MCF 10A (cell line): ENCODE data around the gene UGGT2. TPM values are rescaled to one million over a fixed set of nuclear protein-coding genes. Genes with fewer than 3 reads are reported as not detected.
"Not testable (repeated sequence)": the region's sequence is repeated elsewhere in the genome, so short reads cannot be mapped to it uniquely, and the experiment has no call there.

ENCODE experiments used
- BruUV-seq: library from RNA; stranded (reverse); fragments of 400-500 nt; replicated peaks from 2 replicates; lab custom pipeline; 2021; lab: Mats Ljungman, UMichigan
- CTCF ChIA-PET: fragments of 300-600 bp; sonication (Branson Sonifier 250); formaldehyde crosslinking; extraction: SDS; loops from one replicate; lab custom pipeline; 2021; ENCODE audit warnings: antibody characterized with exemption, inconsistent platforms; lab: Yijun Ruan, JAX
- POLR2A ChIA-PET: fragments of 300-600, 350-650 bp; sonication (Branson Sonifier 250); formaldehyde crosslinking; extraction: SDS; loops from one replicate; lab custom pipeline; 2020; ENCODE audit warnings: antibody characterized with exemption, inconsistent platforms; lab: Yijun Ruan, JAX
- DNase-seq: peaks from one replicate; pipeline ENCODE4 v3.0.0-alpha.2; 2018; ENCODE audit not compliant: unreplicated experiment
- H3K27ac Mint-ChIP-seq: one replicate; pipeline ENCODE4 v1.8.0; 2022; ENCODE audit warnings: mild to moderate bottlenecking, low read depth, mixed read lengths; ENCODE audit not compliant: unreplicated experiment
- H3K27me3 Mint-ChIP-seq: one replicate; pipeline ENCODE4 v1.8.0; 2022; ENCODE audit warnings: mixed read lengths; ENCODE audit not compliant: insufficient read depth, unreplicated experiment
- H3K36me3 Mint-ChIP-seq: one replicate; pipeline ENCODE4 v1.8.0; 2022; ENCODE audit warnings: mild to moderate bottlenecking, moderate library complexity, mixed read lengths; ENCODE audit not compliant: insufficient read depth, unreplicated experiment
- H3K4me1 Mint-ChIP-seq: one replicate; pipeline ENCODE4 v1.8.0; 2022; ENCODE audit warnings: mixed read lengths; ENCODE audit not compliant: insufficient read depth, unreplicated experiment
- H3K4me3 Mint-ChIP-seq: one replicate; pipeline ENCODE4 v1.8.0; 2022; ENCODE audit warnings: mild to moderate bottlenecking, moderate library complexity, mixed read lengths; ENCODE audit not compliant: unreplicated experiment
- H3K9me3 Mint-ChIP-seq: one replicate; pipeline ENCODE4 v1.8.0; 2022; ENCODE audit warnings: mixed read lengths; ENCODE audit not compliant: unreplicated experiment
- intact Hi-C: fragments of 100-400 bp; cut with micrococcal nuclease; formaldehyde crosslinking; loops from 2 replicates; pipeline ENCODE4 v1.14.1; 2022
- total RNA-seq: library from RNA; stranded (reverse); gene quantifications from 2 replicates; pipeline ENCODE4 v1.2.3, GENCODE V29; 2022
- TF ChIP-seq, protein P1 (sequence below): fragments of 200-600 bp; IDR thresholded peaks from one replicate; pipeline ENCODE4 v1.8.0; 2022; ENCODE audit warnings: antibody characterized with exemption, mild to moderate bottlenecking; ENCODE audit not compliant: unreplicated experiment

UGGT2 gene
- total RNA-seq, 1 experiment from 2014 or later, result 54.0 TPM

GRCh38 chr13:95797016-95797415 lies 256.2 kb downstream of the UGGT2 start:
- DNase-seq, result no peak
- no TSS peak for BruUV-seq
- no peak overlapping the region for H3K4me3 Mint-ChIP-seq
- peaks cover 74% of the 10 kb centered on the region for H3K36me3 Mint-ChIP-seq
- TF ChIP-seq, protein P1, sequence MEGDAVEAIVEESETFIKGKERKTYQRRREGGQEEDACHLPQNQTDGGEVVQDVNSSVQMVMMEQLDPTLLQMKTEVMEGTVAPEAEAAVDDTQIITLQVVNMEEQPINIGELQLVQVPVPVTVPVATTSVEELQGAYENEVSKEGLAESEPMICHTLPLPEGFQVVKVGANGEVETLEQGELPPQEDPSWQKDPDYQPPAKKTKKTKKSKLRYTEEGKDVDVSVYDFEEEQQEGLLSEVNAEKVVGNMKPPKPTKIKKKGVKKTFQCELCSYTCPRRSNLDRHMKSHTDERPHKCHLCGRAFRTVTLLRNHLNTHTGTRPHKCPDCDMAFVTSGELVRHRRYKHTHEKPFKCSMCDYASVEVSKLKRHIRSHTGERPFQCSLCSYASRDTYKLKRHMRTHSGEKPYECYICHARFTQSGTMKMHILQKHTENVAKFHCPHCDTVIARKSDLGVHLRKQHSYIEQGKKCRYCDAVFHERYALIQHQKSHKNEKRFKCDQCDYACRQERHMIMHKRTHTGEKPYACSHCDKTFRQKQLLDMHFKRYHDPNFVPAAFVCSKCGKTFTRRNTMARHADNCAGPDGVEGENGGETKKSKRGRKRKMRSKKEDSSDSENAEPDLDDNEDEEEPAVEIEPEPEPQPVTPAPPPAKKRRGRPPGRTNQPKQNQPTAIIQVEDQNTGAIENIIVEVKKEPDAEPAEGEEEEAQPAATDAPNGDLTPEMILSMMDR, result no peak
- no peaks in the 10 kb centered on the region for H3K9me3 Mint-ChIP-seq
- no peaks in the 10 kb centered on the region for H3K27me3 Mint-ChIP-seq
- CTCF ChIA-PET, result interaction anchor here (0.6 kb wide), 1 partner anchor 283 kb away, joined by 3 read pairs; no protein-coding TSS in a partner anchor
- POLR2A ChIA-PET, result no interaction called here
- intact Hi-C loops, result no loop called here
- no peaks in the 10 kb centered on the region for H3K4me1 Mint-ChIP-seq
- H3K27ac Mint-ChIP-seq, result no peak overlapping the region

DNA sequence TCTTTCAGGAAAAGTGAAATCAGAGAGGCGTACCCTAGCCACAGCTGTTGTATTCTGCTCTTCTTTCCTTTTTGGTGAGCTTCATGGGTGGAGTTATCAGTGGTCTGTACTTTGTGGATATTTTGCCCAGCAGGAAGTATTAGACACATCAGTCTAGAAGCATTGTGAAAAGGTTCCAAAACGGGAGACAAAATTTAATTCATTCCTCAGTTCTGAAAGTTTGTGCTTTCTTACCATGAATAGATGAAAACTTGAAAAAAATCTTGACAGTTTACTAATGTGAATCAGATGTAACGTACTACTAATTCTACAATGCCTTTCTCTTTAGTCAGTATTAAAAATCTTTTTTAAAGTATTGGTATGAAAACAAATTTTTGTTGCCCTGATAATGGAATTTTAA lies 259.4 kb downstream of the UGGT2 start:
- peaks cover 93% of the 10 kb centered on the region for H3K36me3 Mint-ChIP-seq
- intact Hi-C loops, result no loop called here
- no peaks in the 10 kb centered on the region for H3K9me3 Mint-ChIP-seq
- no peak for DNase-seq
- no peaks in the 10 kb centered on the region for H3K27me3 Mint-ChIP-seq
- H3K27ac Mint-ChIP-seq, result no peak overlapping the region
- POLR2A ChIA-PET, result no interaction called here
- H3K4me3 Mint-ChIP-seq, result no peak overlapping the region
- BruUV-seq, result no TSS peak
- CTCF ChIA-PET, result interaction anchor here (0.6 kb wide), 1 partner anchor 1731 kb away, joined by 3 read pairs; no protein-coding TSS in a partner anchor
- TF ChIP-seq, protein P1, result no peak
- H3K4me1 Mint-ChIP-seq, result no peaks in the 10 kb centered on the region

GRCh38 chr13:95793018-95793555 lies 260.1 kb downstream of the UGGT2 start:
- no TSS peak for BruUV-seq

DNA sequence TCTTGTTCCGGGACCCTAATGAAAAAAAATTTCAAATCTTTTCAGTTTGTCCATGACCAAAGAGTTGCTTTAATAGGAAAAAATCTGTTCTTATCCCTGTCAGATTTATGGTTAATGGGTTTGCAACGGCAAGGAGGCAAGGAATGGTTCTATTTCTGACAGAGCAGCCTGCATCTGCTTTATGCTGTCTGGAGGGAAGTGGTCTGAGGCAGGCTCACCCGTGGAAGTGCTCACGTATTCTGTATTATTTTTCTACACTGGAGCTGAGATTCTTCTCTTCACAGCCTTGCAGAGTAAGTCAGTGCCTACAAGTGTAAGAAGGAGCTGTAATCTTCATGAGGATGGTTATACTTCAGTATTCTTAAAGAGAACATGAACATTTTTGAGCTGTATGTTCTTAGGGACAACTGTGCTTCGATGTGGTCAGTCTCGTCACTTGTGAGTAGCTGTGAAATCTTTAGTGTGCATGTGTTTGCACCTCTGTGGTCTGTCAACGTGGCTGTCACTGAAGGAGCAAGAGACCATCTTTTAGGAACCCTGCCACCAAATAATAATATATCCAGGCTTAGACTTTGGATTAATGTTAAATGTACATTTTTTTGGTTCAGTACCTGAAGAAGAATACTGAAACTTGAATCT lies 262.0 kb downstream of the UGGT2 start:
- BruUV-seq, result no TSS peak
- Mint-ChIP-seq H3K9me3 (no peaks in the 10 kb centered on the region), H3K36me3 (peaks cover 84% of the 10 kb centered on the region), H3K27me3 (no peaks in the 10 kb centered on the region), H3K4me1 (no peaks in the 10 kb centered on the region), H3K27ac (no peak overlapping the region), H3K4me3 (no peak overlapping the region)
- ChIA-PET POLR2A (interaction anchor here (0.6 to 1.1 kb wide), 3 partner anchors 9 to 351 kb away, joined by 3 to 4 read pairs (median 3); partner anchors contain the start of gene DNAJC3), CTCF (interaction anchor here (1.2 to 3.8 kb wide), 5 partner anchors 29 to 255 kb away, joined by 3 to 19 read pairs (median 4); no protein-coding TSS in a partner anchor)
- TF ChIP-seq, protein P1, result no peak
- intact Hi-C loops, result no loop called here
- no peak for DNase-seq

More at GRCh38 chr13:95793018-95793555, 260.1 kb downstream of the UGGT2 start:
- Mint-ChIP-seq H3K9me3 (no peaks in the 10 kb centered on the region), H3K4me3 (no peak overlapping the region), H3K27me3 (no peaks in the 10 kb centered on the region), H3K36me3 (peaks cover 88% of the 10 kb centered on the region), H3K4me1 (no peaks in the 10 kb centered on the region), H3K27ac (no peak overlapping the region)
- no peak for DNase-seq
- intact Hi-C loops, result no loop called here
- CTCF ChIA-PET, result interaction anchor here (0.8 kb wide), 1 partner anchor 14 kb away, joined by 3 read pairs; no protein-coding TSS in a partner anchor
- POLR2A ChIA-PET, result interaction anchor here (0.7 to 1.1 kb wide), 2 partner anchors 69 to 175 kb away, joined by 3 read pairs; no protein-coding TSS in a partner anchor
- TF ChIP-seq, protein P1, result no peak

GRCh38 chr13:95789315-95789714 lies 263.9 kb downstream of the UGGT2 start:
- BruUV-seq, intact Hi-C loops, H3K4me3 Mint-ChIP-seq, H3K9me3 Mint-ChIP-seq, DNase-seq, H3K27ac Mint-ChIP-seq, H3K27me3 Mint-ChIP-seq: not testable (repeated sequence)
- Mint-ChIP-seq H3K36me3 (peaks cover 69% of the 10 kb centered on the region), H3K4me1 (peaks cover 10% of the 10 kb centered on the region)
- POLR2A ChIA-PET, result interaction anchor here (1.0 to 3.2 kb wide), 2 partner anchors 9 to 113 kb away, joined by 3 to 10 read pairs; partner anchors contain the start of gene DNAJC3
- CTCF ChIA-PET, result interaction anchor here (0.6 to 3.8 kb wide), 5 partner anchors 28 to 486 kb away, joined by 3 to 19 read pairs (median 4); no protein-coding TSS in a partner anchor
